ACC112 (cell line): Measurements from ENCODE around the gene ASS1.

Experiments
- H2AFZ ChIP-seq: fragments of 200-600 bp; sonication (generic); one replicate; pipeline ENCODE4 v1.6.0; 2017; ENCODE audit warnings: antibody characterized with exemption, low read length; ENCODE audit not compliant: unreplicated experiment
- H3K27ac ChIP-seq: fragments of 200-600 bp; sonication (generic); 2 replicates; pipeline ENCODE4 v1.5.1; 2014; ENCODE audit warnings: low read depth, mild to moderate bottlenecking, antibody characterized with exemption, low read length, moderate library complexity
- H3K27me3 ChIP-seq: fragments of 200-600 bp; sonication (generic); 2 replicates; pipeline ENCODE4 v1.6.1; 2014; ENCODE audit warnings: mild to moderate bottlenecking, antibody characterized with exemption, low read length, moderate library complexity, mixed read lengths; ENCODE audit not compliant: insufficient read depth
- H3K36me3 ChIP-seq: fragments of 200-600 bp; sonication (generic); 2 replicates; pipeline ENCODE4 v1.6.1; 2016; ENCODE audit warnings: mild to moderate bottlenecking, antibody characterized with exemption, low read length, moderate library complexity, mixed read lengths; ENCODE audit not compliant: insufficient read depth
- H3K4me1 ChIP-seq: fragments of 200-600 bp; sonication (generic); one replicate; pipeline ENCODE4 v1.6.1; 2016; ENCODE audit warnings: low read length, mixed read lengths; ENCODE audit not compliant: insufficient read depth, unreplicated experiment, control insufficient read depth
- H3K4me3 ChIP-seq: fragments of 200-600 bp; sonication (generic); 2 replicates; pipeline ENCODE4 v1.5.1; 2014; ENCODE audit warnings: mild to moderate bottlenecking, low read depth, low read length
- H3K79me2 ChIP-seq: fragments of 200-600 bp; sonication (generic); one replicate; pipeline ENCODE4 v1.6.0; 2016; ENCODE audit warnings: low read length; ENCODE audit not compliant: control insufficient read depth, unreplicated experiment, insufficient read depth

The ASS1 gene

DNA sequence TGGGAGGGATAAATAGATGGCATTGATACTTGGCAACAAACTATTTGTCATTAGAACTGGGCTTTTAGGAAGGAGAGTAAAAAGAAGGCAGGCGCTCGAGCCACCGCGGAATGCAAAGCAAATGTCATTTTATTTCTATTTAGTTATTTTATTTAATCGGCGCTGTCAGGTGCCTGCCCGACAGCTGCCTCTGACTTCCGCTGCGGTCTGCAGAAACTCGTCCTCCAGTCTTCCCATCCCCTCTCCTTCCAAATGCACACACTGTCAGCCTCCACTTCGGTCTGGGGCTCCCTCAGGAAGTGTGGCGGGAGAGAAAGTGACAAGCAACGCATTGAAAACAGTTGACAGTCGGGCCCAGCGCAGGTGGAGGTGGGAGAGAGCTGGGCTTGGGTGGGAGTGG is 29.3 kb downstream of the ASS1 start:
- no peak overlapping the region for H3K4me3 ChIP-seq
- H3K79me2 ChIP-seq: no peaks in the 10 kb centered on the region
- no peaks in the 10 kb centered on the region for H3K4me1 ChIP-seq
- no peak overlapping the region for H3K27ac ChIP-seq
- no peak overlapping the region for H2AFZ ChIP-seq
- H3K27me3 ChIP-seq: no peaks in the 10 kb centered on the region
- no peaks in the 10 kb centered on the region for H3K36me3 ChIP-seq

DNA sequence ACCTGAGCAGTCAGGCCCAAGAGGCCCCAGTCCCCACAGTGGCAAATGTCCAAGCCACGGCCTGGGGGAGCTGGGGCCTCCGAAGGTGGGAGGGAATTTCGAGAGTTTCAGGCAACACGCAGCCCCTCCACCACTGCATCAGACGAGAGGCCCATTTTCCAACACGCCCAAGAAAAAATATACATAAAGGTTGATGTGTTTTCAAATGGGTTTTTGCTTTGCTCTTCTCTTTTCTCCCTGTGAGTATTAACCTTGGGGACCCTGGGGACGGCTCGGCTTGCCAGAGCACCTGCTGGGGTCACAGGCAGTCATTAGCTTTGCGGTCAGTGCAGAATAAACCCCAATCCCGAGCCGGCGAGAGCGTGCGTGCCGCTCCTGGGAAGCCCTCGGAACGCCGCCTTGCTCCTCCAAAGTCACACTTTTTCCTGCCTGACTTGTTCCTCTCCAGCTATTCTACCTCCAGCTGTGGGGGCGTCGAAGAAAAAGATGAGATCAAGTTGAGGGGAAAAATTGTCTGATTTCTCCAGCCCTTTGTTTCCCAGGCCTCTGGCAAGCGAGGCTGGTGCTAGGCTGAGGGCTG is 31.5 kb downstream of the ASS1 start:
- Histone ChIP-seq H3K36me3 (no peaks in the 10 kb centered on the region), H3K4me3 (no peak overlapping the region), H3K27me3 (no peaks in the 10 kb centered on the region), H3K4me1 (no peaks in the 10 kb centered on the region), H3K27ac (no peak overlapping the region), H2AFZ (no peak overlapping the region), H3K79me2 (no peaks in the 10 kb centered on the region)

DNA sequence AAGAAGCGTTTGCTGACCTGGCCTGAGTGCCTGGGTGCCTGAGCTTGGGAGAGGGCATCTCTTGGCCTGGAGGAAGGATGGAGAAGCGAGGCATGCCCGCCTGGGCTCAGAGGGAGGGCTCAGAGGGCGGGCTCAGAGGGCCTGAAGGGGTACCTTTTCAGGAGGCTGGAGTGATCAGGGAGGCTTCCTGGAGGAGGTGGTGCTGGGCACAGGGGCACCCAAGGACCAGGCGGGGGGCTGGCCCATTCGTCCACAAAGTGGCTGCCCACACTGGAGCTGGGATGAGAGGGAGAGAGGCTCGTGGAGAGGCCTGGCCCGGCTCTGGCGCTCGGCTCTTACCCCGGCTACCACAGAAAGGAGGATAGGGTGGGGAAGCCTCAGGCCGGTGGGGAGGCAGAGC is 32.8 kb downstream of the ASS1 start:
- Histone ChIP-seq H3K79me2 (no peaks in the 10 kb centered on the region), H3K4me1 (no peaks in the 10 kb centered on the region), H3K27ac (no peak overlapping the region), H3K27me3 (no peaks in the 10 kb centered on the region), H2AFZ (no peak overlapping the region), H3K4me3 (no peak overlapping the region), H3K36me3 (no peaks in the 10 kb centered on the region)

DNA sequence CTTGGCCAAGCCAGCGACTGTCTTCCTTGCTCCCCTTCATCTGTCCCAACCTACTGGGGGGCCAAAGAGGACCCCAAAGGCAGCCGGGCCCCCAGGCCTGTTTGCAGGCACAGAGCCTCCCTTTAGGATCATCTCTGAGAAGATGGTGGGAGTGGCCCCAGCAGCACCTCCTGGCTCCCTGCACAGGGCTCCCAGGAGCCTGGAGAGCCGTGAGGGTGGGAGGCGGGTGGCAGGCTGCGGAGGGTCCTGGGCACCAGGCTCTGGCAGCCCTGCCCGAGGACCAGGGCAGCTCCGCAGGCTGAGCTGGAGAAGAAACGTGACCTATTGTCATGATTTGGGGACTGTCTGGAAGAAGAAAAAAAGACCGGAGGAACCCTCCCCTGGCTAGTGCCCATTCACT is 33.4 kb downstream of the ASS1 start:
- no peak overlapping the region for H3K4me3 ChIP-seq
- no peak overlapping the region for H3K27ac ChIP-seq
- no peak overlapping the region for H2AFZ ChIP-seq
- no peaks in the 10 kb centered on the region for H3K27me3 ChIP-seq
- no peaks in the 10 kb centered on the region for H3K36me3 ChIP-seq
- H3K79me2 ChIP-seq: no peaks in the 10 kb centered on the region
- H3K4me1 ChIP-seq: no peaks in the 10 kb centered on the region

DNA sequence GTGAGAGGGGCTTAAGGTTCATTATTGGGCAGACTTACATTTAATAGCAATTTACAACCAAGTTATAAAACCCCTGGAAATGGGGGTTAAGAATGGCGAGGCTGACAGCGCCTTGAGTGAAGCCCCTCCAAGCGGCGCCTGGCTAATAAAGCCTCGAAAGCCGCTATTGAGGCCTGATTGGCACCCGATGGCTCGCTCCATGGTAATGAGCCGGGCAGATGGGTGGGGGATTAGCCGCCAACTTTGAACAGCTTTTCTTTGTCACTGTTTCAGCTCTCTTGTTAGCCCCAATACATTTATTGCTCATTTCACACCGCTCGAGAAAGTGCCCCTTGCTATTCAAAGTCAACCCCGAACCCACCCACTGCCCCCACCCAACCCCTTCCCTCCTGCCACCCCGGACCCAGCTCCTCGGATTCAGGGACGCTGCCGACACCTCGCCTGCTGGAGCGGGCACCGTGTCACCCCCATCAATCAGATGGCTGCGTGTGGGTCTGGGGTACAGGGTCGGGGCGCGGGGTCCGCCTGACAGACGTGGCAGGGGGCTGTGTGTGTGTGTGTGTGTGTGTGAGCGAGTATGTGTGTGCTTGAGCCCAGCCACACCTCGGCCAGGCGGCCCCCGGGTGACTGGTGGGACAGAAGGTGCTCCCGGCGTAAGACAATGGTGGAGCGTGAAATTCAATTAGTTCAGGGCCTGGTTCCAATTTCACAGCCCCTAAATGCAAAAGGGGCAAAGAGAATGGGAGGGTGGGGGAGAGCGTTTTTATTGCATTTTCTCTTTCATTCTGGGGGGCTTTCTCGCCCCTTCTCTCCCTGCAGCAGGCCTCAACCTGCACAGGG is 34.2 kb downstream of the ASS1 start:
- no peaks in the 10 kb centered on the region for H3K4me1 ChIP-seq
- no peaks in the 10 kb centered on the region for H3K27me3 ChIP-seq
- no peaks in the 10 kb centered on the region for H3K79me2 ChIP-seq
- H3K27ac ChIP-seq: no peak overlapping the region
- H2AFZ ChIP-seq: no peak overlapping the region
- H3K4me3 ChIP-seq: no peak overlapping the region
- no peaks in the 10 kb centered on the region for H3K36me3 ChIP-seq

DNA sequence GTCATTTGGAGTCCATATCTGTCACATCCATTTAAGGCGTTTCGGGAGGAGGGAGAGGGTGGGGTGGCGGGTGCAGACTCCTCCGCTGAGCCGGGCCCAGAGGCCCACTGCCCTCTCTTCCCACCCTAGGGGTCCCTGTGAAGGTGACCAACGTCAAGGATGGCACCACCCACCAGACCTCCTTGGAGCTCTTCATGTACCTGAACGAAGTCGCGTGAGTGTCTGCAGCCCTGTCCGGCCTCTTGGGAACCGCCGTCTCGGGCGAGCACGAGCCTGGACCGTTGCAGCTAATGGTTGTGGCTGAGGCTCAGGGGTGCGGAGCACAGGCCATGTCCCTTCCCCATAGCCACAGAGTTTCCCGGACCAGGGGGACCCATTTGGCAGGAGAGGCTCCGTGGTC is 34.8 kb downstream of the ASS1 start:
- Histone ChIP-seq H3K4me3 (no peak overlapping the region), H3K4me1 (no peaks in the 10 kb centered on the region), H3K27ac (no peak overlapping the region), H2AFZ (no peak overlapping the region), H3K79me2 (no peaks in the 10 kb centered on the region), H3K27me3 (no peaks in the 10 kb centered on the region), H3K36me3 (no peaks in the 10 kb centered on the region)

DNA sequence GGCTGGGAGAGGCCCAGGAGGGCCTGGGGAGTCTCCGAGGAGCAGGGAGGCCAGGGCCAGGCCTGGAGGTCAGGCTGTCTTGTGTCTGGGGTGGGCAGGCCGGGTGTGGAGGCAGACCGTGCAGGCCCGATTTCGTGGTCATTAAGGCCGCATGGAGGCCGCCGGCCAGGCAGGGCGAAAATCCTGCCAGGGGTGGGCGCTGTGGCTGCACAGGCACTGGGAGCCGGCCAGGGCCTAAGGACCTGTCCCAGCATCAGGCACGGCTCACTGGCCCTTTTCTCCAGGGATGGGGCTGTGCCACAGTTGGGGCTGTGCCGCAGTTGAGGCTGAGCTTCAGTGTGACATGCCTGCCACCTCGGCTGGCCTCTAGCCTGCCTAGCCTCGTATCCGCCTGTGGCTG is 35.9 kb downstream of the ASS1 start:
- Histone ChIP-seq H3K36me3 (no peaks in the 10 kb centered on the region), H2AFZ (no peak overlapping the region), H3K27me3 (no peaks in the 10 kb centered on the region), H3K79me2 (no peaks in the 10 kb centered on the region), H3K27ac (no peak overlapping the region), H3K4me3 (no peak overlapping the region), H3K4me1 (no peaks in the 10 kb centered on the region)

DNA sequence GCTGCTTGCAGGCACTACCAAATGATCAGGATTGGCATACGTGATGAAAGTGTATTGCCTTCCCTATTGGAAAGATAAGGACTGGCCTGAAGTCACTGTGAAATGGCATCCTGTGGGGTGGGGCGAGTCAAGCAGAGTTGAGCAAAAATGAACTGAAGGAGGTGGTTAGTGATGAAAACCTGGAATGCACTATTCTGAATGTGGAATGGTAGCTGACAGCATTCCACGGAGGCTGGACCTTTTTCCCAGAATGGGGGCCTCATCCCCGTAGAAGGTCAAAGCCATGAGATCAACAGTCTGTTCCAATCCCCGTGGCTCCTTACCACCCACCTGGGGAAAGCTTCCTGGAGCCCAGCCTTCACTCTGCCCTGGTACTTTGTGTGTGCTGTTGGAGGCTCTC is 37.7 kb downstream of the ASS1 start:
- no peaks in the 10 kb centered on the region for H3K27me3 ChIP-seq
- no peak overlapping the region for H3K27ac ChIP-seq
- H3K79me2 ChIP-seq: no peaks in the 10 kb centered on the region
- no peak overlapping the region for H2AFZ ChIP-seq
- H3K36me3 ChIP-seq: no peaks in the 10 kb centered on the region
- no peak overlapping the region for H3K4me3 ChIP-seq
- no peaks in the 10 kb centered on the region for H3K4me1 ChIP-seq

DNA sequence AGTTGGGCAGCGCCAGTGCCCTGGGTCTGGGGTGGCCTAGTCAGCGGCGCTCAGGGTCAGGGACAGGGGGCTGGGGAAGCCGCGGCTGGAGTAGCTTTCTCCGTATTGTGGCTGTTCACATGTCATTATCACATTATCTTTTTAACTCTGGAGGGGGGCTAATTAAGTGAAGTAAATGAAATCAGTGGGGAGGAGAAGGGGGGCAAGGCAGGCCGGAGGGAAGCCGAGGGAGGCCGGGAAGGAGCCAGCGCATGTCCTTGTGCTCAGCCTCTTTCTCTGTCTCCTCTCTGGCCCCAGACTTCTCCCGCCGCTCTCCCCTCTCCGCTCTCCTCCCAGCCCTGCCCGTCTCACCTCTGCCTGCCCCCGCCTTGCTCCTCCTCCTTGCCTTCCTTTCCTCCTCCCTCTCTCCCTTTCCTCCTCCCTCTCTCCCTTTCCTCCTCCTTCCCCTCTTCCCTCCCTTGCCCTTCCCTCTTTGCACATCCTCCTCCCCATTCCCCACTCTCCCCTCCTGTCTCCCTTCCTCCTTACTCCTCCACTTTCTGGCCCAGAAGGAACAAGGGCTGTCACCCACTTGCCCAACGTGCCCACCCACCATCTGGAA is 38.7 kb downstream of the ASS1 start:
- H3K27ac ChIP-seq: no peak overlapping the region
- H3K27me3 ChIP-seq: no peaks in the 10 kb centered on the region
- H3K4me1 ChIP-seq: no peaks in the 10 kb centered on the region
- H3K4me3 ChIP-seq: no peak overlapping the region
- no peak overlapping the region for H2AFZ ChIP-seq
- no peaks in the 10 kb centered on the region for H3K36me3 ChIP-seq
- no peaks in the 10 kb centered on the region for H3K79me2 ChIP-seq

DNA sequence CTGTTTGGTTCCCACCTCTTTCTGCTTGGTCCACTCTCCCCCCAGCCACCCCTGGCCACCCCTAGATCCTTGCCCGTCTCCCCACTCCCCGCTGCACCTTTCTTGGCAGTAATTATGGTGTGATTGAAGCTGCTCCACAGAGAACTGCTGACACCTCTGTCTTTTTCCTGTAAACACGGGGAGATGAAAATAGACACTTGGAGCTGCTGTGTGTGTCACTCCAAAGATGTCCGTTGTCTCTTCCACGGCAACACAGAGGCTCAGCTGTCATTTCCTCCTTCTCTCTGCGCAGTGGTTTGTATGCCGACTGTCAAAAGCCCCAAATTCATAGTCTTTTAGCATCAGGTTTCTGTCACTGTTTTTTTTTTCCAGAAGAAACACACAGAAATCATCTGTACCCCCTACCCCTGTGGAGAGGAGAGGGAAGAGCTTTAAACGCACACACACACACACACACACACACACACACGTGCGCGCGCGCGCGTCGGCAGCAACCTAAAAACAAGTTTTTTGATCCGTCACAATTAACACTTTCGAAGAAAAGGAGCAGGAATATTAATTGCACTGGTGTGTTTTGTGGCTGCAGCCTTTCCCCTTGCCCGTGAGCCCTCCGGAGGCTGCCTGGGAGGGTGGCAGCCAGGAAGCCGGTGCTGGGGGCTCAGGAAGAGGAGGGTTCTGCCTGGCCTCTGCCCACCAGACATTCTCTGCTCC is 39.8 kb downstream of the ASS1 start:
- Histone ChIP-seq H3K79me2 (no peaks in the 10 kb centered on the region), H3K27ac (no peak overlapping the region), H3K36me3 (no peaks in the 10 kb centered on the region), H2AFZ (no peak overlapping the region), H3K4me1 (no peaks in the 10 kb centered on the region), H3K4me3 (no peak overlapping the region), H3K27me3 (no peaks in the 10 kb centered on the region)
